ENCODE results near the gene PRR36. TPM values are rescaled to one million over a fixed set of nuclear protein-coding genes. Genes with fewer than 3 reads are reported as not detected.

The PRR36 gene
- total and polyA plus RNA-seq, 10 of the 15 experiments (the other 5 are each of a cell fraction or from before 2014, with no cell fraction given): 0.04 TPM; not detected in 9

- no peaks in the 10 kb centered on the region; the same call in 2 of the 3 replicates for H3K9me3 ChIP-seq (replicated peaks; ENCODE audit: control insufficient read depth, insufficient read depth, low read length)
- ChIA-PET CTCF (interaction anchor here (1.0 to 3.9 kb wide), 2 partner anchors 21 to 69 kb away, joined by 3 to 32 read pairs; partner anchors contain the start of gene TIMM44), RAD21 (ENCODE audit: unreplicated experiment) (interaction anchor here (1.1 kb wide), 1 partner anchor 19 kb away, joined by 3 read pairs; the partner anchor contains the start of gene MAP2K7), POLR2A (no interaction called here), SMC1A (ENCODE audit: uncharacterized antibody, unreplicated experiment) (no interaction called here)
- FAIRE-seq (no peak), ATAC-seq (no peak), DNase-seq (ENCODE audit: low read depth, low spot score) (no peak)
- no peaks in the 10 kb centered on the region for H3K79me2 ChIP-seq (ENCODE audit: control insufficient read depth, insufficient read depth, low read length)
- BruUV-seq (replicated peaks): no TSS peak
- H4K20me1 ChIP-seq (ENCODE audit: control insufficient read depth, insufficient read depth): no peaks in the 10 kb centered on the region
- no peak overlapping the region for H3K9ac ChIP-seq (ENCODE audit: control insufficient read depth, insufficient read depth, low read length)
- H3K27ac ChIP-seq (ENCODE audit: control insufficient read depth, insufficient read depth): no peak overlapping the region
- in situ Hi-C loops (cut with MboI): no loop called here
- no peak overlapping the region for H3K4me2 ChIP-seq (ENCODE audit: control insufficient read depth, insufficient read depth)
- no peaks in the 10 kb centered on the region; a peak in 2 of 4 replicates for H3K36me3 ChIP-seq (ENCODE audit: control insufficient read depth in 2 of 2, insufficient read depth in 2 of 2, low read length in 1 of 2)
- no peak overlapping the region for H3K4me3 ChIP-seq
- peaks cover 0 to 12% of the 10 kb centered on the region in 2 experiments; a peak in 2 of 4 replicates for H3K27me3 ChIP-seq (replicated peaks in 1 of 2; ENCODE audit: control insufficient read depth in 2 of 2, insufficient read depth in 2 of 2, low read length in 1 of 2)
- WGBS (ENCODE audit: insufficient coverage, insufficient replicate concordance, low lambda C conversion rate, missing lambda C conversion rate): 54% methylated on average over 7 of the region's 8 CpGs
- intact Hi-C loops (cut with micrococcal nuclease; ENCODE audit: unreplicated experiment): no loop called here
- H3K4me1 ChIP-seq (ENCODE audit: control insufficient read depth, insufficient read depth, low read length): peaks cover 11% of the 10 kb centered on the region
- TF ChIP-seq CREB1 (IDR thresholded peaks at IDR 0.05; ENCODE audit: low read depth) (no peak), SUPT20H (IDR thresholded peaks at IDR 0.05; ENCODE audit: borderline replicate concordance, control insufficient read depth, low read depth, low read length) (no peak), NR2C2 (IDR thresholded peaks at IDR 0.05; ENCODE audit: borderline replicate concordance, control insufficient read depth, insufficient read length, low read depth) (no peak), HDAC6 (IDR thresholded peaks at IDR 0.05; ENCODE audit: unreplicated experiment) (no peak), HDGF (IDR thresholded peaks at IDR 0.05) (no peak)
- no peak overlapping the region for H2AFZ ChIP-seq (ENCODE audit: control insufficient read depth, low read depth, low read length)
Observed at GRCh38 chr19:7922836-7923195, 48.6 kb upstream of the PRR36 start.
